Astrocyte (in vitro differentiated cells and primary cell): Measurements from ENCODE around the gene HCN3.

ENCODE experiments used
- EZH2 ChIP-seq: IDR thresholded peaks from 2 replicates; pipeline ENCODE4 v1.6.1; 2012; ENCODE audit warnings: mild to moderate bottlenecking, low read length, inconsistent platforms; ENCODE audit not compliant: insufficient read depth
- TF ChIP-seq, protein P1 (sequence below): IDR thresholded peaks from 2 replicates; pipeline ENCODE4 v1.5.1; 2011; ENCODE audit warnings: low read depth, mild to moderate bottlenecking, inconsistent platforms, low read length, moderate library complexity; ENCODE audit not compliant: insufficient read depth

DNA sequence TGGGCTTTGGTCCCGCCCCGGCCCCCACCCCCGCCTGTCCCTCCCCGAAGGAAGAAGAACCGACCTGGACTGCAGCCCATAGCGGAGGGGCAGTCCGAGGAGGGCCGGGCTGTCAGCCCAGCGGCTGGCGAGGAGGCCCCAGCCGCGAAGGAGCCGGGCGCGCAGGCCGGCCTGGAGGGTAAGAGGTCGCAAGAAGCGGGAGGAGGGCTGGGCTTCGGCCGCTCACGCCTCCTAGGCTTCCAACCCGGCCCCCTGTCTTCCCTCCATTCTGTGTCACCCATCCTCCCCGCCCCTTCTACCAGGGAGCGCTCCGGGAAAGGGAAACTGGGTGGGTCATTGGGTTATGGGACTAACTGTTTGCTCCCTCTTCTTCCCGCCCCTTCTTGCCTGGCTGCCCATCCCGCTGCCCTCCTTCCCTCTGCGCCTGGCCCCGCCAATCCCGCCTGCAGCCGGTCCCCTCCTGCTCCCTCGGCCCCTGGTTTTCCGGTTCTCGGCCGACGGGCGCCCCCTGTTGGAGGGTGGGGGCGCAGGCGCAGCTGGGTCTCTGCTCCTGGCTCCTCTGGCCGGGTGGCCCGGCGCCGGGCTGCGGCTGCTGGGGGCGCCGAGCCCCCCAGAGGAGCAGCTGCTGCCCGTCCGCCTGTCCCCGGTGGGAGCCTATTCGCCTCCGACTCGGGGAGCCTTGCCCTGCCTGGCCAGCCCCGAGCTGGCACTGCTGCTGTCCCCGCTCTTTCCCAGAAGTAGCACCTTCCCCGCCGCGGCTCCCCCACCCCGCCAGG is 45.9 kb downstream of the HCN3 start:
- TF ChIP-seq EZH2: no peak
- TF ChIP-seq, protein P1, sequence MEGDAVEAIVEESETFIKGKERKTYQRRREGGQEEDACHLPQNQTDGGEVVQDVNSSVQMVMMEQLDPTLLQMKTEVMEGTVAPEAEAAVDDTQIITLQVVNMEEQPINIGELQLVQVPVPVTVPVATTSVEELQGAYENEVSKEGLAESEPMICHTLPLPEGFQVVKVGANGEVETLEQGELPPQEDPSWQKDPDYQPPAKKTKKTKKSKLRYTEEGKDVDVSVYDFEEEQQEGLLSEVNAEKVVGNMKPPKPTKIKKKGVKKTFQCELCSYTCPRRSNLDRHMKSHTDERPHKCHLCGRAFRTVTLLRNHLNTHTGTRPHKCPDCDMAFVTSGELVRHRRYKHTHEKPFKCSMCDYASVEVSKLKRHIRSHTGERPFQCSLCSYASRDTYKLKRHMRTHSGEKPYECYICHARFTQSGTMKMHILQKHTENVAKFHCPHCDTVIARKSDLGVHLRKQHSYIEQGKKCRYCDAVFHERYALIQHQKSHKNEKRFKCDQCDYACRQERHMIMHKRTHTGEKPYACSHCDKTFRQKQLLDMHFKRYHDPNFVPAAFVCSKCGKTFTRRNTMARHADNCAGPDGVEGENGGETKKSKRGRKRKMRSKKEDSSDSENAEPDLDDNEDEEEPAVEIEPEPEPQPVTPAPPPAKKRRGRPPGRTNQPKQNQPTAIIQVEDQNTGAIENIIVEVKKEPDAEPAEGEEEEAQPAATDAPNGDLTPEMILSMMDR: peak; percentile 42
